OCI-LY1 (cell line): ENCODE measurements around the gene CDK5R2.

ENCODE experiments used
- H2AFZ ChIP-seq: fragments of 200-600 bp; sonication (generic), shearing (Covaris generic); 2 replicates; pipeline ENCODE4 v1.6.0; 2014; ENCODE audit warnings: antibody characterized with exemption, mild to moderate bottlenecking, low read length
- H3F3A ChIP-seq: fragments of 200-600 bp; sonication (generic), shearing (Covaris generic); 2 replicates; pipeline ENCODE4 v1.6.0; 2014; ENCODE audit warnings: mild to moderate bottlenecking, antibody characterized with exemption, low read length, moderate library complexity; ENCODE audit not compliant: insufficient read depth
- H3K27ac ChIP-seq: fragments of 200-600 bp; sonication (generic); 2 replicates; pipeline ENCODE4 v1.5.1; 2014; ENCODE audit warnings: low read length, mixed run types, mild to moderate bottlenecking, low read depth; ENCODE audit not compliant: poor library complexity, severe bottlenecking
- H3K27me3 ChIP-seq: fragments of 200-600 bp; sonication (generic); 2 replicates; pipeline ENCODE4 v1.6.0; 2014; ENCODE audit warnings: antibody characterized with exemption, mild to moderate bottlenecking, low read length, moderate library complexity; ENCODE audit not compliant: insufficient read depth
- H3K36me3 ChIP-seq: fragments of 200-600 bp; sonication (generic); 2 replicates; pipeline ENCODE4 v1.6.1; 2014; ENCODE audit warnings: mild to moderate bottlenecking, antibody characterized with exemption, low read length, moderate library complexity, mixed read lengths; ENCODE audit not compliant: insufficient read depth
- H3K4me1 ChIP-seq: fragments of 200-600 bp; sonication (generic); 2 replicates; pipeline ENCODE4 v1.5.1; 2014; ENCODE audit warnings: mild to moderate bottlenecking, low read length, moderate library complexity; ENCODE audit not compliant: insufficient read depth, severe bottlenecking
- H3K4me2 ChIP-seq: fragments of 200-600 bp; sonication (generic), shearing (Covaris generic); 2 replicates; pipeline ENCODE4 v1.6.1; 2014; ENCODE audit warnings: low read length
- H3K4me3 ChIP-seq: fragments of 200-600 bp; sonication (generic); 2 replicates; pipeline ENCODE4 v1.5.1; 2014; ENCODE audit warnings: low read length, low read depth, mild to moderate bottlenecking, mixed read lengths; ENCODE audit not compliant: poor library complexity, severe bottlenecking
- H3K79me2 ChIP-seq: fragments of 200-600 bp; shearing (Covaris generic); 2 replicates; pipeline ENCODE4 v1.6.1; 2016; ENCODE audit warnings: mixed run types, low read length, mixed read lengths; ENCODE audit not compliant: insufficient read depth
- H3K9ac ChIP-seq: fragments of 200-600 bp; sonication (generic), shearing (Covaris generic); 2 replicates; pipeline ENCODE4 v1.6.1; 2014; ENCODE audit warnings: mild to moderate bottlenecking, low read length, mixed read lengths
- H3K9me2 ChIP-seq: fragments of 200-600 bp; sonication (generic), shearing (Covaris generic); 2 replicates; pipeline ENCODE4 v1.6.1; 2014; ENCODE audit warnings: low read depth, mild to moderate bottlenecking, low read length, mixed read lengths
- H3K9me3 ChIP-seq: fragments of 200-600 bp; shearing (Covaris generic); 2 replicates; pipeline ENCODE4 v1.6.1; 2014; ENCODE audit warnings: low read length, mixed read lengths
- H4K20me1 ChIP-seq: fragments of 200-600 bp; sonication (generic), shearing (Covaris generic); 2 replicates; pipeline ENCODE4 v1.6.0; 2016; ENCODE audit warnings: mild to moderate bottlenecking, low read length; ENCODE audit not compliant: insufficient read depth
- CTCF ChIP-seq: fragments of 200-600 bp; sonication (generic), shearing (Covaris generic); IDR thresholded peaks from 2 replicates; pipeline ENCODE4 v1.5.1; 2017; ENCODE audit warnings: mild to moderate bottlenecking, antibody characterized with exemption, low read length, moderate library complexity, mixed read lengths
- EZH2 ChIP-seq: fragments of 200-600 bp; sonication (generic), shearing (Covaris generic); IDR thresholded peaks from 2 replicates; pipeline ENCODE4 v1.8.0; 2017; ENCODE audit warnings: borderline replicate concordance, mixed run types, mild to moderate bottlenecking, antibody characterized with exemption, low read length, moderate library complexity, mixed read lengths

Gene CDK5R2

GRCh38 chr2:218990612-218991011, 31.1 kb downstream of the CDK5R2 start:
- no peak overlapping the region for H2AFZ ChIP-seq
- no peaks in the 10 kb centered on the region for H3F3A ChIP-seq
- H3K4me2 ChIP-seq = no peak overlapping the region
- H3K4me1 ChIP-seq = no peaks in the 10 kb centered on the region
- H3K27me3 ChIP-seq = no peaks in the 10 kb centered on the region
- no peaks in the 10 kb centered on the region for H4K20me1 ChIP-seq
- H3K9ac ChIP-seq = no peak overlapping the region
- TF ChIP-seq EZH2 (no peak), CTCF (no peak)
- no peaks in the 10 kb centered on the region for H3K36me3 ChIP-seq
- H3K4me3 ChIP-seq = no peak overlapping the region
- no peaks in the 10 kb centered on the region for H3K79me2 ChIP-seq
- no peak overlapping the region for H3K27ac ChIP-seq
- H3K9me3 ChIP-seq = no peaks in the 10 kb centered on the region
- no peaks in the 10 kb centered on the region for H3K9me2 ChIP-seq

GRCh38 chr2:218991674-218992168, 32.3 kb downstream of the CDK5R2 start:
- no peaks in the 10 kb centered on the region for H3K36me3 ChIP-seq
- no peaks in the 10 kb centered on the region for H3K9me3 ChIP-seq
- no peak overlapping the region for H3K4me2 ChIP-seq
- no peak overlapping the region for H3K9ac ChIP-seq
- no peaks in the 10 kb centered on the region for H3K9me2 ChIP-seq
- H3K27me3 ChIP-seq = no peaks in the 10 kb centered on the region
- no peak overlapping the region for H2AFZ ChIP-seq
- H3F3A ChIP-seq = no peaks in the 10 kb centered on the region
- H3K4me1 ChIP-seq = no peaks in the 10 kb centered on the region
- H3K79me2 ChIP-seq = no peaks in the 10 kb centered on the region
- H4K20me1 ChIP-seq = no peaks in the 10 kb centered on the region
- no peak for TF ChIP-seq CTCF
- no peak for TF ChIP-seq EZH2
- H3K27ac ChIP-seq = no peak overlapping the region
- no peak overlapping the region for H3K4me3 ChIP-seq

DNA sequence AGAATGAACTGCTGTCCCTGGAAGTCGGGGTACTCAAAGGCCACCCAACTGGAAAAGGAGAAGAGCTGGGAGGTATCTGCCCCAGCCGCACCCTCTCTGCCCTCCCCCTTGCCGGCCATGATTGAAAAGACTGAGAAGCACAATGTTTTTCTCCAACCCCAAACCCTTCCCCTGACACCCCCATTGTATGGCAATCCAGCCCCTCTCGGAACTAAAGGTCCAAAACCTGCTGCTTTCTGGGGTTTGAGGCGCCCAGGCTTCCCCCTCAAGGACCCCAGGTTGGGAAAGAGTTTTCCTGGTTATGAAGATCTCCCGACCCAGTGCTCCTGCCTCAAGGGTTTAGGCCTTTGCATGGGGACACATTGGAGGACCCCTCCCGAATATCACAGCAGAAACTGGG, 32.7 kb downstream of the CDK5R2 start:
- Histone ChIP-seq H3K9ac (no peak overlapping the region), H3K27ac (no peak overlapping the region), H3K27me3 (no peaks in the 10 kb centered on the region), H3K9me2 (no peaks in the 10 kb centered on the region), H4K20me1 (no peaks in the 10 kb centered on the region), H3K79me2 (no peaks in the 10 kb centered on the region), H3K36me3 (no peaks in the 10 kb centered on the region), H3K4me2 (no peak overlapping the region), H2AFZ (no peak overlapping the region), H3K4me3 (no peak overlapping the region), H3F3A (no peaks in the 10 kb centered on the region), H3K9me3 (no peaks in the 10 kb centered on the region), H3K4me1 (no peaks in the 10 kb centered on the region)
- TF ChIP-seq EZH2 (no peak), CTCF (no peak)
